Body of pancreas (tissue), 4 donors: ENCODE results near the gene EML4. TPM values are rescaled to one million over a fixed set of nuclear protein-coding genes. Genes with fewer than 3 reads are reported as not detected.

Experiments
- ATAC-seq: fragments of 150-250 bp; one replicate; pipeline ENCODE4 v1.9.1; 2016
- DNase-seq, 4 donors: peaks; one replicate each; pipeline ENCODE4 v3.0.0-alpha.2; 2019
- H3K27ac ChIP-seq, 4 donors: fragments of 200-600 bp; sonication (generic); 1 replicate in 3 of 4; 2 replicates in 1 of 4; pipeline versions ENCODE4 v1.5.1 to v1.6.1; 2016 to 2019; ENCODE audit warnings: mild to moderate bottlenecking in 1 of 4, mixed read lengths in 1 of 4, moderate library complexity in 1 of 4
- H3K27me3 ChIP-seq, 2 donors: fragments of 200-600 bp; sonication (generic); one replicate each; pipeline ENCODE4 v1.6.0; 2016; ENCODE audit warnings: mild to moderate bottlenecking in 1 of 2
- H3K36me3 ChIP-seq, 2 donors: fragments of 200-600 bp; sonication (generic); replicated peaks in 1 of 2; 2 replicates each; pipeline ENCODE4 v1.5.1; 2016; ENCODE audit warnings: low read depth in 2 of 2; ENCODE audit not compliant: insufficient read depth in 1 of 2
- H3K4me1 ChIP-seq: fragments of 200-600 bp; sonication (generic); one replicate; pipeline ENCODE4 v1.6.0; 2016
- H3K4me3 ChIP-seq, 2 donors: fragments of 200-600 bp; sonication (generic); 1 replicate in 1 of 2; 2 replicates in 1 of 2; pipeline ENCODE4 v1.5.1; 2016 to 2019
- H3K9me3 ChIP-seq, 3 donors: fragments of 200-600 bp; sonication (generic); 1 replicate in 2 of 3; 2 replicates in 1 of 3; pipeline ENCODE4 v1.5.1; 2016
- POLR2A ChIP-seq, 3 donors: fragments of 450-650 bp; IDR thresholded peaks; one replicate each; pipeline ENCODE4 v1.6.1; 2016; ENCODE audit warnings: antibody characterized with exemption in 3 of 3, mild to moderate bottlenecking in 2 of 3
- WGBS, 2 donors: methylation state at CpG; one replicate each; pipeline ENCODE4 v1.1.5; 2017; 5-methylcytosine and 5-hydroxymethylcytosine counted together
- intact Hi-C: fragments of 100-400 bp; cut with DNase I; formaldehyde crosslinking; loops from one replicate; pipeline ENCODE4 v1.15.1; 2023
- total RNA-seq, 2 donors: library from RNA; depleted of rRNA; stranded (reverse); fragments of >200 nt; gene quantifications; one replicate each; pipeline ENCODE4 v1.1.0, GENCODE V29; 2016
- TF ChIP-seq, protein P1 (sequence below), 7 experiments: fragments of 450-650 bp in 4 of 7; fragments of 200-600 bp in 3 of 7; sonication (generic) in 3 of 7; IDR thresholded peaks; one replicate each; pipeline ENCODE4 v1.5.1; 2016 to 2019; ENCODE audit warnings: antibody characterized with exemption in 7 of 7

EML4 gene
- total RNA-seq, 2 donors from 2014 or later, result 37.4 to 39.9 TPM

DNA sequence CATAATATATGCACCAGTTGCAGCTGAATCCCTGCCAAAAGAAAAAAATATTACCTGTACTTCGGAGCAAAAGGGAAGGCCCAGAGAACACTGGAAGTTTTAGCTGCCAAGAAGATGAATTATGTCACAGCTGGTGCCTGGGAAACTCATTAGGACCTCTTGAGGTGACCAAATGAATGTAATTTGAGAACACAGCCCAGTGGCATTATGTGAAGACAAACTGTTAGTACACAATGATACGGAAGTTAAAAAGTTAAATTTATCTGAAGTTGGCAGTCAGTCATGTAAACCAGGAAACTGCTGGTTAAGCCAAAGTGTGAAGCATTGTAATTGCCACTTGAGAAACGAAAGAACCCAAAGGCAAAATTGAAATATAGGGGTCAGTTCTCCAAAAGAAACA, 80.7 kb downstream of the EML4 start:
- no peak for TF ChIP-seq POLR2A (IDR thresholded peaks at IDR 0.05)
- TF ChIP-seq, protein P1, sequence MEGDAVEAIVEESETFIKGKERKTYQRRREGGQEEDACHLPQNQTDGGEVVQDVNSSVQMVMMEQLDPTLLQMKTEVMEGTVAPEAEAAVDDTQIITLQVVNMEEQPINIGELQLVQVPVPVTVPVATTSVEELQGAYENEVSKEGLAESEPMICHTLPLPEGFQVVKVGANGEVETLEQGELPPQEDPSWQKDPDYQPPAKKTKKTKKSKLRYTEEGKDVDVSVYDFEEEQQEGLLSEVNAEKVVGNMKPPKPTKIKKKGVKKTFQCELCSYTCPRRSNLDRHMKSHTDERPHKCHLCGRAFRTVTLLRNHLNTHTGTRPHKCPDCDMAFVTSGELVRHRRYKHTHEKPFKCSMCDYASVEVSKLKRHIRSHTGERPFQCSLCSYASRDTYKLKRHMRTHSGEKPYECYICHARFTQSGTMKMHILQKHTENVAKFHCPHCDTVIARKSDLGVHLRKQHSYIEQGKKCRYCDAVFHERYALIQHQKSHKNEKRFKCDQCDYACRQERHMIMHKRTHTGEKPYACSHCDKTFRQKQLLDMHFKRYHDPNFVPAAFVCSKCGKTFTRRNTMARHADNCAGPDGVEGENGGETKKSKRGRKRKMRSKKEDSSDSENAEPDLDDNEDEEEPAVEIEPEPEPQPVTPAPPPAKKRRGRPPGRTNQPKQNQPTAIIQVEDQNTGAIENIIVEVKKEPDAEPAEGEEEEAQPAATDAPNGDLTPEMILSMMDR (IDR thresholded peaks at IDR 0.05), result no peak
- Histone ChIP-seq H3K9me3 (no peaks in the 10 kb centered on the region), H3K36me3 (no peaks in the 10 kb centered on the region), H3K4me1 (peaks cover 19% of the 10 kb centered on the region), H3K27ac (peak overlapping the region; percentile 7 to 76 (median 54)), H3K27me3 (no peaks in the 10 kb centered on the region), H3K4me3 (no peak overlapping the region)
- intact Hi-C loops, result no loop called here
- WGBS, 2 donors, result 3 to 11% methylated on average over 3 of the region's 3 CpGs
- DNase-seq (peak; percentile 35 to 83 (median 61)), ATAC-seq (peak; percentile 91)

DNA sequence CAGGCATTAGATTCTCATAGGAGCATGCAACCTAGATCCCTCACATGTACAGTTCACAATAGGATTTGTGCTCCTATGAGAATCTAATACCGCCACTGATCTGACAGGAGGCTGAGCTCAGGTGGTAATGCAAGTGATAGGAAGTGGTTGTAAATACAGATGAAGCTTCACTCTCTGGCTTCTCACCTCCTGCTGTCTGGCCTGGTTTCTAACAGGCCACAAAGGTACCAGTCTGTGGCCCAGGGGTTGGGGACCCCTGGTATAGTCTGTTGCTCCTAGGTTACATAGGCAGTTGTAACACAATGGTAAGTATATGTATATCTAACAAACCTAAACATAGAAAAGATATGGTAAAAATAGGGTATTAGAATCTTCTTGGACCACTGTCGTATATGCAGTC, 81.8 kb downstream of the EML4 start:
- no peak overlapping the region for H3K4me3 ChIP-seq
- no peak for DNase-seq
- TF ChIP-seq, protein P1 (IDR thresholded peaks at IDR 0.05), result no peak
- TF ChIP-seq POLR2A (IDR thresholded peaks at IDR 0.05), result no peak
- H3K9me3 ChIP-seq, result no peaks in the 10 kb centered on the region
- H3K27ac ChIP-seq, result peak overlapping the region in 2 of 4 donors; percentile 7 to 76
- intact Hi-C loops, result no loop called here
- peaks cover 19% of the 10 kb centered on the region for H3K4me1 ChIP-seq
- WGBS, 2 donors, result 94 to 100% methylated on average over 2 of the region's 2 CpGs
- ATAC-seq, result no peak
- no peaks in the 10 kb centered on the region for H3K36me3 ChIP-seq
- H3K27me3 ChIP-seq, result no peaks in the 10 kb centered on the region

DNA sequence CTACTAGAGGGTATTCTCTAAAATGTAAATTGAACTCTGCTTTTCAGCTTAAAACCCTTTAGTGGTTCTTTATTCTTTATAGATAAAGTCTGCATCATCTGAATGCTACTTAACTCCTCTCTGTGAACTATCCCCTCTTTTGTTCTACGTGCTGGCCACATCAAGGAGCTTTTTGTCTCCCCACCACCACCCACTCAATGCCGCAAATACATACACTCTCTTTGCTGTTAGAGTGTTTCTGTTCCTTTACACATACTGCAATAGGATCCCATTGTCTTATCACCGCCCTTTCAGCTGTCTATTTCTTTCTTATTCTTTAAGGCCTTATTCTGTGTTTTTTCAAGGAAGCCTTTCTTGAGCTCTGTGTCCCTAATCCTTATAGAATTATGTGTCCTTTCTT, 83.3 kb downstream of the EML4 start:
- TF ChIP-seq, protein P1 (IDR thresholded peaks at IDR 0.05), result no peak
- no peak for TF ChIP-seq POLR2A (IDR thresholded peaks at IDR 0.05)
- no peaks in the 10 kb centered on the region for H3K9me3 ChIP-seq
- no peaks in the 10 kb centered on the region for H3K36me3 ChIP-seq
- H3K4me3 ChIP-seq, result no peak overlapping the region
- ATAC-seq, result no peak
- no peak overlapping the region for H3K27ac ChIP-seq
- intact Hi-C loops, result no loop called here
- H3K4me1 ChIP-seq, result peaks cover 19% of the 10 kb centered on the region
- no peak for DNase-seq
- no peaks in the 10 kb centered on the region for H3K27me3 ChIP-seq
- WGBS, 2 donors, result 83 to 93% methylated on average over 3 of the region's 3 CpGs

DNA sequence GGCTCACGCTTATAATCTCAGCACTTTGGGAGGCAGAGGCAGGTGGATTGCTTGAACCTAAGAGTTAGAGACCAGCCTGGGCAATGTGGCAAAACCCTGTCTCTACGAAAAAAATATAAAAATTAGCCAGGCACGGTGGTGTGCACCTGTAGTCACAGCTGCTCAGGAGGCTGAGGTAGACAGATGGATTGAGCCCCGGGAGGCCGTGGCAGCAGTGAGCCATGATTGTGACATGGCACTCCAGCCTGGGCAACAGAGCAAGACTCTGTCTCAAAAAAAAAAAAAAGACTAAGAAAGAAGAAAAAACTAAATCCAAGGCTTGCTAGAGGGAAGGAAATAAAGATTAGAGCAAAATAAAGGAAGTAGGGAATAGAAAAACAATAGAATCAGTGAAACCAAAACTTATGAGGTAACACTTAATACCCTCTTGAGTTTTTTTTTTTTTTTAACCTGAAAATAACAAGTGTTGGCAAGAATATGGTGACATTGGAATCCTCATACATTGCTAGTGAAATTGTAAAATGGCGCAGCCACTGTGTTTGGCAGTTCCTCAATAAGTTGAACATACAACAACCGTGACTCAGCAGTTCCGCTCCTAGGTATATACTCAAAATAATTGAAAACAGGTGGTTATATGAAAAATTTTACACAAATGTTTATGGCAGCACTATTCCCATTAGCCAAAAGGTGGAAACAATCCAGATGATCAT, 85.2 kb downstream of the EML4 start:
- intact Hi-C loops, result no loop called here
- H3K4me1 ChIP-seq, result peaks cover 17% of the 10 kb centered on the region
- H3K27me3 ChIP-seq, result no peaks in the 10 kb centered on the region
- 92 to 98% methylated on average over 8 of the region's 8 CpGs for WGBS, 2 donors
- H3K36me3 ChIP-seq, result peaks cover 0 to 3% of the 10 kb centered on the region in 2 donors
- ATAC-seq (no peak), DNase-seq (no peak)
- H3K9me3 ChIP-seq, result no peaks in the 10 kb centered on the region
- TF ChIP-seq, protein P1 (IDR thresholded peaks at IDR 0.05), result no peak
- no peak for TF ChIP-seq POLR2A (IDR thresholded peaks at IDR 0.05)
- H3K27ac ChIP-seq, result no peak overlapping the region
- H3K4me3 ChIP-seq, result no peak overlapping the region

DNA sequence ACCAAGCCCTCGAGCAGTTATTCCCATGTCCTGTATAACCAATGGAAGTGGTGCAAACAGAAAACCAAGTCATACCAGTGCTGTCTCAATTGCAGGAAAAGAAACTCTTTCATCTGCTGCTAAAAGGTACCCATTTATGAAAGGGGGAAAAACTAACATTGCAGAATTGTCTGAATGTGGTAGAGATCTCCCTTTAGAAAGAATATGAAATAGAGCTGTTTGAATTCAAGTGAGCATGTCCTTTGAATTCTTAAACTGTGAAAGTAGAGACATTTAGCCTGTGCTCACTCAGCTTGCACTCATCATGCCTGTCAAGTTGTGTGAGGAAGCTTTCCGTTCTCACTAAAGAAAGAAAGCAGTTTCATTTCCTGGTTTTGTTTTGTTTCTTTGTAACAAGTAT, 87.4 kb downstream of the EML4 start:
- Histone ChIP-seq H3K4me3 (no peak overlapping the region), H3K9me3 (no peaks in the 10 kb centered on the region), H3K36me3 (peaks cover 0 to 3% of the 10 kb centered on the region in 2 donors), H3K27me3 (no peaks in the 10 kb centered on the region), H3K27ac (peak overlapping the region in 1 of 4 donors; percentile 14), H3K4me1 (no peaks in the 10 kb centered on the region)
- ATAC-seq, result no peak
- no peak for DNase-seq
- WGBS, 2 donors, result 73 to 89% methylated on average over 2 of the region's 2 CpGs
- no peak for TF ChIP-seq POLR2A (IDR thresholded peaks at IDR 0.05)
- TF ChIP-seq, protein P1 (IDR thresholded peaks at IDR 0.05), result no peak
- intact Hi-C loops, result no loop called here
